ENCODE measurements around the gene GVQW3.

- TF ChIP-seq POLR2AphosphoS5 (IDR thresholded peaks at IDR 0.05) (no peak), POLR2A (IDR thresholded peaks at IDR 0.05) (no peak)
- TF ChIP-seq, protein P1, sequence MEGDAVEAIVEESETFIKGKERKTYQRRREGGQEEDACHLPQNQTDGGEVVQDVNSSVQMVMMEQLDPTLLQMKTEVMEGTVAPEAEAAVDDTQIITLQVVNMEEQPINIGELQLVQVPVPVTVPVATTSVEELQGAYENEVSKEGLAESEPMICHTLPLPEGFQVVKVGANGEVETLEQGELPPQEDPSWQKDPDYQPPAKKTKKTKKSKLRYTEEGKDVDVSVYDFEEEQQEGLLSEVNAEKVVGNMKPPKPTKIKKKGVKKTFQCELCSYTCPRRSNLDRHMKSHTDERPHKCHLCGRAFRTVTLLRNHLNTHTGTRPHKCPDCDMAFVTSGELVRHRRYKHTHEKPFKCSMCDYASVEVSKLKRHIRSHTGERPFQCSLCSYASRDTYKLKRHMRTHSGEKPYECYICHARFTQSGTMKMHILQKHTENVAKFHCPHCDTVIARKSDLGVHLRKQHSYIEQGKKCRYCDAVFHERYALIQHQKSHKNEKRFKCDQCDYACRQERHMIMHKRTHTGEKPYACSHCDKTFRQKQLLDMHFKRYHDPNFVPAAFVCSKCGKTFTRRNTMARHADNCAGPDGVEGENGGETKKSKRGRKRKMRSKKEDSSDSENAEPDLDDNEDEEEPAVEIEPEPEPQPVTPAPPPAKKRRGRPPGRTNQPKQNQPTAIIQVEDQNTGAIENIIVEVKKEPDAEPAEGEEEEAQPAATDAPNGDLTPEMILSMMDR (IDR thresholded peaks at IDR 0.05), result no peak
Measured at GRCh38 chr11:76410851-76411357, 29.8 kb downstream of the GVQW3 start.
